IPS DF 19.7 (cell line): ENCODE measurements around the gene TNS3.

Source experiments
- DNase-seq: peaks from one replicate; pipeline ENCODE4 v3.0.0-alpha.2; 2013; ENCODE audit warnings: low read depth, low spot score

TNS3 gene

GRCh38 chr7:47260270-47260669, 321.6 kb downstream of the TNS3 start:
- no peak for DNase-seq

- no peak for DNase-seq
Observed at GRCh38 chr7:47259682-47260081, 322.2 kb downstream of the TNS3 start.

DNA sequence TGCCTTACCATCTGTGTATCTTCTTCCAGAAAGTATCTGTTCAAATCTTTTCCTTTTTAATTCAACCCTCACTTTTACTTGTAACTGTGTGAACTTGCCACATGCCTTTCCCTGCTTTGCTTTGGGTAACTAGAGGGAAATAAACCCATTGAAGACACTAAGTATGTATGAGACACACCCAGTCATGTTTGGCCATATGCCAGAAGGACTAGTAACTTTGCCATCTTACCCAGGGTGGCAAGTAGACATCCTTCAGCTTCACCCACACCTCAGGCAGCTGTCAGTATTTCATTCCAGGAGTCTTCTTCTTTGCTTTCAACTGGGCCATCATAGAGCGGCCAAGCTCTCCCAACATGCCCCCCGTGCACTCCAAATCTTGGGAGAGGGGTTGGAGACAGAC, 323.1 kb downstream of the TNS3 start:
- no peak for DNase-seq

GRCh38 chr7:47256016-47256415, 325.9 kb downstream of the TNS3 start:
- no peak for DNase-seq

DNA sequence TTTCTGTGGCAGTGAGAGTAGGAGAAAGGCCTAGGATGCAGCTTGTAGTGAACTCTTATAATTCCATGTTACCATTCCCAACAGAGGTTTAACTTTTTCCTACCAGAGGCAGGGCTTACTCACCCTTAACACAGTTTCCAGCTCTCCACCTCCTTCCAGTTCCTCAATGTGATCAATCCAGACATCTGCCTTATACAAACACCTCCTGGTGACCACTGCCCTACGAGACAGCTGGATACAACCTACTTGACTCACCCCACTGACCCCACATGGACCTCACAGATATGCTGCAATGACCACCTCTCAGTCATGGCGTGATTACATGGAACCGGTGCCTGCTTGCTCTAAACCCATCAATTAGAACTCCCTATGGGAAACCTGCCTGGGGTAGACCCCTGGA, 326.5 kb downstream of the TNS3 start:
- DNase-seq = no peak

DNA sequence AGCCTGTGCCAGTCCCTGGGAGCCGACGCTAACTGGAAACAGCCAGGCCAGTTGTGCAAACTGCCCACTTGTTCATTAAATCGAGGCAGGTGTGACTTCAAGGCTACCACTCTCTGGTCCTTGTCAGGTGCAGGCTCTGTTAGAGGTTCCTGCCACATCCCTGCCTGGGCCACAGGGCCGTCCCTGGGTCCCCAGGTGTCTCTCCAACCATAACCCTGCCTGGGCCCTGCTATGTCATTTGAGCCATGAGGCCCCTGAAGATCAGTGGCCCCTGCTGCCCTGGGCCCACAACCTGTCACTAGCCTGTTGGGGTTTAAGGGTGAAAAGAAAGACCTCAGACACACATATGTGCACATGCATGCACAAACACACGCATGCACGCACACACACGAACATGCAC, 326.9 kb downstream of the TNS3 start:
- DNase-seq = no peak

DNA sequence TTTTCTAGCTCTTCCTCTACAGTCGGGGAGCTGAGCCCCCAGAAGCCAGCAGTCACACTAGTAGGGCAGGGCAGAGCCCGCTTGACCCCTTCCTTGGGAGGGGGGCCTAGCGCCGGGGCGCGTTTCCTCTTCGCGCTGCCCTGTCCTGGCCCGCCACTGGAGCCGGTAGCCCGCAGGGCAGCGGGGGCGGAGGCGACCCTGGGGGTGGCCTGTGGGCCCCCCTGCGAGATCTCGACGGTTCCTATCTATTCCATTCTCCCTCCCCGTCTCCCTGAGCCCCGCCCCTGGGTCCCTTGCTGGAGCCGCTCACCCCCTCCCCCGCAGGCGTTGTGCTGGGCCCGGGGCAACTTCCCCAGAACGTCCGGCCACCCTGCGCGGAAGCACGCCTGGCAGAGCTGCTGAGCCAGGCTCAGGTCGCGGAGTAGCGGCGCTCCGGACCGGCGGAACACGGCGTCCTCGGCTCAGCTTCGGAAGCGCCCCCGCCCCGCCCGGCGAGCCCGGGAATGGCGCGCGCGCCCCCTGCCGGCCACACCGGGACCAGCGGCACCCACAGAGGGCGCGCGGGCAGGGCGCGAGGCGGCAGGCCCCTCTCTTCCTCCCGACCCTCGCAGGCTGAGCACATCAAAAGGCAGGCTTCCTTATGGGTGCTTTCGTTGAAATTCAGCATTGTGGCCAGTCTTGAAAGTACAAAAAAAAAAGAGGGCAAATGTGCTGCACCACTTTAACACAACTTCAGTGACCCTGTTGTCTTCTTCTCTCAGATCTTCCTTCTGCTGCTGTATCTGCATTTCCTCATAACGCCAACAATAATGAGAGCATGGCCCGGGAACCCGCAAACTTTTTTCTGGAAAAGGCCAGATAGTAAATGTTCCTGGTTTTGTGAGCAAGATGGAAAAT, 327.6 kb downstream of the TNS3 start:
- no peak for DNase-seq

DNA sequence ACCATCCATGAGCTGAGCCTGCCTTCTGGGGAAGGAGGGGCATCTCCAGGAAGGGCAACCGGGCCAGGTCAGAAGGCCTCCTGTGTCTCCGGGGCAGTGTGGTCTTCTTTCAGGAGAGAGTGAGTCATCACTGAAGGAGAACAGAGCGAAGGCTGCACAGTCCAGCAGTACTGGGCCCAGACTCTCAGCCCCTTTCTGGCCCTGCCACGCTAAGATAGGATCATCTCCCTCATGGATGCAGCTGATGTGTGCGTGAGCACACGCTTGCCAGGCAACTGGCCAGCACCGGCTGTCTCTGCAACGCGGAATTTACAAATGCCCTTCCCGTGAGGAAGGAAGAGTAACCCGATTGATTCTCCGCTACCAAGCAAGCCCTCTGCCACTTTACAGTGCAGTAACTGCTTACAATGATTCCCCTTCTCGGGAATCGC, 328.2 kb downstream of the TNS3 start:
- DNase-seq = no peak

GRCh38 chr7:47252675-47253074, 329.2 kb downstream of the TNS3 start:
- DNase-seq = no peak

- DNase-seq = no peak
Observed at GRCh38 chr7:47249361-47249760, 332.6 kb downstream of the TNS3 start.

DNA sequence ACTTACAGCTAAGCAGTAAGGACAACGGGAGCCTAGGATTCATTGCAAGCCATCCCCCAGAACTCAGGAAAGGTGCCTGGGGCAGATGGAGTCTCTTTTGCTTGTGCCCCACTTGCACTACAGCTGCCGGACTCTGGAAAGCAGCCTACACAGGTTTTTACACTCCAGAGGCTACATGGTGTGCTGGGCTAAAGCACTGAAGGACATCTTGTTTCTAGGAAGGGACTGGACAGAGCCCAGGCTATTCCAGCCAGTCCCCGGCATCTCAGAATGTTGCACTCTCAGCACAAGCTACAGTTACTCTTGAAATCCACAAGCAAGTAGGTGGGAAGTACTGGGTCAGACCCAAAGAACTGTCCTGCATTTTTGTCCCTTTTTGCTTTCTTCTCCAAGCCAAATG, 333.1 kb downstream of the TNS3 start:
- DNase-seq = no peak

GRCh38 chr7:47247132-47247531, 334.8 kb downstream of the TNS3 start:
- DNase-seq = no peak

DNA sequence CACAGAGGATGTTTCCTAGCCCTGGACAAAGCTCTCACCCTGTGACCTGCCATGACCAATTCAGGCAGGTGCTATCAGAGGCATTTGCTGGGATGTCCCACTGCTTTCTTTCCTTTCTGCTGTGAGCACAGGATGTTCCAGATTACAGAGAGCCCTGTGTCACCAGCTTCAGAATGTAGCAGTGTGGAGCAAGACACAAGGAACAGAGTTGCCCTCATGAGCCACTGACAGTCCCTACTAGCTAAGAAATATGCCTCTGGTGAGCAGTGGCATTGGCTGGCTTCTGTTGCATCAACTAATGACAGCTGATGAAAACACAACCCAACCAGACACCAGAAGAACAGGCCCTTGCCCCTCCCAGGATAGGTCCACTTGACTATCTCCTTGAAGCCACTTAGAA, 337.2 kb downstream of the TNS3 start:
- no peak for DNase-seq

DNA sequence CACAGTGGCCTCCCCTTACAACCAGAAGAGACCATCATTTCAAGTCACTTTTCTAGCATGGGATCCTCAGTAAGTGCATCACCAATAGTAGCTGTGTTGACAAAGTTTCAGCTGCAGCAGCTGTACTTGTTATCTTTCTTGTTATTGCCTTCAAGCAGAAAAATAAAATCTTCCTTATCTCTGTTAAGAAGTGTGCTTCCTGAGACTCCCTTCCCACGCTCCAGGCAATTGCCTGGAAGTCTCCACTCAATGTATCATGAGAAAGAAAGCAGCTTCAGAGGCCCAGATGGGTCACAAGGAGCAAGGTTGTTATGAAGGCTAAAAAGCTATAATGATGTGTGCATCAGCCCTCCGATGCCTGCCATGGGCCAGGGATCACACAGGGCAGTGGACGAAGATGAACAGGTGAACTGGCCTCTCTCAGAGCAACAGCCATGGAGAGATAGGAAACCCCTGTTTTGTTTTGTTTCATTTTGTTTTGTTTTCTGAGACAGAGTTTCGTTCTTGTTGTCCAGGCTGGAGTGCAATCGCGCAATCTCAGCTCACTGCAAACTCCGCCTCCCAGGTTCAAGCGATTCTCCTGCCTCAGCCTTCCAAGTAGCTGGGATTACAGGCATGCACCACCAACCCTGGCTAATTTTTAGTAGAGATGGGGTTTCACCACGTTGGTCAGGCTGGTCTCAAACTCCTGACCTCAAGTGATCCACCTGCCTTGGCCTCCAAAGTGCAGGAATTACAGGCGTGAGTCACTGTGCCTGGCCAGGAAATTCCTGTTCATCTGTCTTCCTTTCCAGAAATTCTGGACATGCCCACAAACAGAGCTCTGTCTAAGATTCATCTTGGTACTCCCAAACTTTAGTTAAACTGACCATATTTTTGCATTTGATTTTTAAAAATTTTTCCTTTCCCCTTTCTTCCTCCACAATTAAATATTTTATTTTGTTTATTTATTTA, 340.5 kb downstream of the TNS3 start:
- DNase-seq = no peak

GRCh38 chr7:47239931-47240421, 341.9 kb downstream of the TNS3 start:
- DNase-seq = no peak

- DNase-seq = no peak
Observed at GRCh38 chr7:47239034-47239433, 342.9 kb downstream of the TNS3 start.

- no peak for DNase-seq
Observed at GRCh38 chr7:47236480-47237129, 345.3 kb downstream of the TNS3 start.

DNA sequence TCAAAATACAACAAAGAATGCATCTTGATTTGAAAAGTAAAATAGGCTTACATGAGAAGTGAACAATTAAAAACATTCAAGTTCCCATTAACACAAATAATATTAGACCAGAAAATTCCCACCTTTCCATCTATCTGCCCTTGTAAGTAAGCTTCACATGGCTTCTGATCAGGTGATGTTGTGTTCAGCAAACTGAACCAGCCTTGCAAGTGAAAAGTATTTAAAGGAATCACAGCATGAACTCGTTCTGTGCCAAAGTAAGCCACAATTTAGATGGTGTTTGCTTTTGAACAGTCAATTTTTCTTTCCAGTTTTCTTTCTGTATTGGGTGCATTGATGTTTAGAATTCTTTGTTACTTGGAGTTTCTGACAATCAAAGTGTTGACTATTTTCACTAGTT, 347.9 kb downstream of the TNS3 start:
- DNase-seq = no peak

DNA sequence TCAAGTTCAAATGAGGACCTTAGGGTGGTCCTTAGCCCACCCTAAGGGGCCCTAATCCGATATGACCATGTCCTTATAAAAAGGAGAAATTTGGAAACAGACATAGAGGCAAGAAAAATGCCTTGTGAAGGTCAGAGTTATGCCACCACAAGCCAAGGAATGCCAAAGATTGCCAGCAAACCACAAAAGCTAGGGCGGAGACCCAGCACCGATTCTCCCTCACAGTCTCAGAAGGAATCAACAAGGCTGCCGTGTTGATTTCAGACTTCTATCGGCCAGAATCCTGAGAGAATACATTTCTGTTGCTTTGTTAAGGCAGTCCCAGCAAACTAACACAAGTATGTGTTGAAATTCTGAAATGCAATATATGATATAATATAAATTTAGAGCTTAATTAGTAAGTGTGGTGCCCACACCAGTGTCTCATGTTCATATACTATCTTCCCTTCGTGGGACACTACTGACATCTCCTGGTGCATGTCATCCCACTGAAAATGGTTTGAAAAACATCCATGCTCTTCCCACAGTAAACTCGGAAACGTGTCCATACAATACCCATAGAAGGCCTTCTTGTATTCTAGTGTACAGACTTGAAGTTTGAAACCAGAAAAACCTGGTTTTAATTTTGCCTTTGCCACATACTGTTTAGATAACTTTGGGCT, 349.0 kb downstream of the TNS3 start:
- DNase-seq = no peak

- no peak for DNase-seq
Observed at GRCh38 chr7:47231627-47232026, 350.3 kb downstream of the TNS3 start.

- DNase-seq = no peak
Observed at GRCh38 chr7:47231032-47231431, 350.9 kb downstream of the TNS3 start.
